ENCODE measurements around the gene PTPN11. TPM values are rescaled to one million over a fixed set of nuclear protein-coding genes. Genes with fewer than 3 reads are reported as not detected.

The PTPN11 gene
- total and polyA plus RNA-seq, 2 experiments from 2014 or later = 87.0 to 94.7 TPM

- DNase-seq (ENCODE audit: low spot score) (no peak), ATAC-seq (no peak)
- Histone ChIP-seq H3K27me3 (ENCODE audit: insufficient read depth) (no peaks in the 10 kb centered on the region), H3K9me2 (ENCODE audit: insufficient read depth) (no peaks in the 10 kb centered on the region), H3K4me2 (no peak overlapping the region), H3K27ac (ENCODE audit: low read depth) (peak overlapping the region; percentile 72; the same call in 1 of the 2 replicates), H3K4me3 (no peak overlapping the region), H3F3A (replicated peaks; ENCODE audit: low read depth) (0 out of 2 replicates have a peak, but pooled peaks cover 10% of the 10 kb centered on the region), H3K4me1 (ENCODE audit: insufficient read depth) (peaks cover 16% of the 10 kb centered on the region; the same call in 1 of the 2 replicates), H4K20me1 (replicated peaks; ENCODE audit: insufficient read depth) (peaks cover 56% of the 10 kb centered on the region), H3K79me2 (replicated peaks; ENCODE audit: insufficient read depth) (peaks cover 98% of the 10 kb centered on the region), H2AFZ (no peak overlapping the region), H3K36me3 (ENCODE audit: insufficient read depth) (no peaks in the 10 kb centered on the region)
- peaks cover 10% of the 10 kb centered on the region for H3K27me3 Mint-ChIP-seq (ENCODE audit: insufficient read depth, low read depth, poor library complexity)
- H3K4me3 Mint-ChIP-seq = no peak overlapping the region
- H3K4me1 Mint-ChIP-seq = peaks cover 5% of the 10 kb centered on the region; the same call in 2 of the 3 replicates
- no peaks in the 10 kb centered on the region for H3K9me3 Mint-ChIP-seq
- TF ChIP-seq EZH2phosphoT487 (IDR thresholded peaks at IDR 0.05; ENCODE audit: unreplicated experiment) (no peak), NANOG (IDR thresholded peaks at IDR 0.05; ENCODE audit: borderline replicate concordance) (no peak), EZH2 (IDR thresholded peaks at IDR 0.05; ENCODE audit: low read depth, unreplicated experiment) (no peak), JUNB (IDR thresholded peaks at IDR 0.05; ENCODE audit: unreplicated experiment) (no peak), POLR2AphosphoS5 (IDR thresholded peaks at IDR 0.05; ENCODE audit: low read depth) (no peak)
- TF ChIP-seq, protein P1, sequence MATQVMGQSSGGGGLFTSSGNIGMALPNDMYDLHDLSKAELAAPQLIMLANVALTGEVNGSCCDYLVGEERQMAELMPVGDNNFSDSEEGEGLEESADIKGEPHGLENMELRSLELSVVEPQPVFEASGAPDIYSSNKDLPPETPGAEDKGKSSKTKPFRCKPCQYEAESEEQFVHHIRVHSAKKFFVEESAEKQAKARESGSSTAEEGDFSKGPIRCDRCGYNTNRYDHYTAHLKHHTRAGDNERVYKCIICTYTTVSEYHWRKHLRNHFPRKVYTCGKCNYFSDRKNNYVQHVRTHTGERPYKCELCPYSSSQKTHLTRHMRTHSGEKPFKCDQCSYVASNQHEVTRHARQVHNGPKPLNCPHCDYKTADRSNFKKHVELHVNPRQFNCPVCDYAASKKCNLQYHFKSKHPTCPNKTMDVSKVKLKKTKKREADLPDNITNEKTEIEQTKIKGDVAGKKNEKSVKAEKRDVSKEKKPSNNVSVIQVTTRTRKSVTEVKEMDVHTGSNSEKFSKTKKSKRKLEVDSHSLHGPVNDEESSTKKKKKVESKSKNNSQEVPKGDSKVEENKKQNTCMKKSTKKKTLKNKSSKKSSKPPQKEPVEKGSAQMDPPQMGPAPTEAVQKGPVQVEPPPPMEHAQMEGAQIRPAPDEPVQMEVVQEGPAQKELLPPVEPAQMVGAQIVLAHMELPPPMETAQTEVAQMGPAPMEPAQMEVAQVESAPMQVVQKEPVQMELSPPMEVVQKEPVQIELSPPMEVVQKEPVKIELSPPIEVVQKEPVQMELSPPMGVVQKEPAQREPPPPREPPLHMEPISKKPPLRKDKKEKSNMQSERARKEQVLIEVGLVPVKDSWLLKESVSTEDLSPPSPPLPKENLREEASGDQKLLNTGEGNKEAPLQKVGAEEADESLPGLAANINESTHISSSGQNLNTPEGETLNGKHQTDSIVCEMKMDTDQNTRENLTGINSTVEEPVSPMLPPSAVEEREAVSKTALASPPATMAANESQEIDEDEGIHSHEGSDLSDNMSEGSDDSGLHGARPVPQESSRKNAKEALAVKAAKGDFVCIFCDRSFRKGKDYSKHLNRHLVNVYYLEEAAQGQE (IDR thresholded peaks at IDR 0.05; ENCODE audit: unreplicated experiment) = no peak
- TF ChIP-seq, protein P2, sequence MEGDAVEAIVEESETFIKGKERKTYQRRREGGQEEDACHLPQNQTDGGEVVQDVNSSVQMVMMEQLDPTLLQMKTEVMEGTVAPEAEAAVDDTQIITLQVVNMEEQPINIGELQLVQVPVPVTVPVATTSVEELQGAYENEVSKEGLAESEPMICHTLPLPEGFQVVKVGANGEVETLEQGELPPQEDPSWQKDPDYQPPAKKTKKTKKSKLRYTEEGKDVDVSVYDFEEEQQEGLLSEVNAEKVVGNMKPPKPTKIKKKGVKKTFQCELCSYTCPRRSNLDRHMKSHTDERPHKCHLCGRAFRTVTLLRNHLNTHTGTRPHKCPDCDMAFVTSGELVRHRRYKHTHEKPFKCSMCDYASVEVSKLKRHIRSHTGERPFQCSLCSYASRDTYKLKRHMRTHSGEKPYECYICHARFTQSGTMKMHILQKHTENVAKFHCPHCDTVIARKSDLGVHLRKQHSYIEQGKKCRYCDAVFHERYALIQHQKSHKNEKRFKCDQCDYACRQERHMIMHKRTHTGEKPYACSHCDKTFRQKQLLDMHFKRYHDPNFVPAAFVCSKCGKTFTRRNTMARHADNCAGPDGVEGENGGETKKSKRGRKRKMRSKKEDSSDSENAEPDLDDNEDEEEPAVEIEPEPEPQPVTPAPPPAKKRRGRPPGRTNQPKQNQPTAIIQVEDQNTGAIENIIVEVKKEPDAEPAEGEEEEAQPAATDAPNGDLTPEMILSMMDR (conservative IDR thresholded peaks at IDR 0.05; ENCODE audit: low read depth in 2 of 2) = no peak
- TF ChIP-seq, protein P3, sequence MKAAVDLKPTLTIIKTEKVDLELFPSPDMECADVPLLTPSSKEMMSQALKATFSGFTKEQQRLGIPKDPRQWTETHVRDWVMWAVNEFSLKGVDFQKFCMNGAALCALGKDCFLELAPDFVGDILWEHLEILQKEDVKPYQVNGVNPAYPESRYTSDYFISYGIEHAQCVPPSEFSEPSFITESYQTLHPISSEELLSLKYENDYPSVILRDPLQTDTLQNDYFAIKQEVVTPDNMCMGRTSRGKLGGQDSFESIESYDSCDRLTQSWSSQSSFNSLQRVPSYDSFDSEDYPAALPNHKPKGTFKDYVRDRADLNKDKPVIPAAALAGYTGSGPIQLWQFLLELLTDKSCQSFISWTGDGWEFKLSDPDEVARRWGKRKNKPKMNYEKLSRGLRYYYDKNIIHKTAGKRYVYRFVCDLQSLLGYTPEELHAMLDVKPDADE (IDR thresholded peaks at IDR 0.05) = no peak
- peaks cover 7% of the 10 kb centered on the region for H3K36me3 Mint-ChIP-seq (ENCODE audit: low read depth)
- no peak overlapping the region for H3K27ac Mint-ChIP-seq
These were observed 5.4 kb downstream of the PTPN11 start for GRCh38 chr12:112424126-112424525.
